ENCODE results near the gene DOCK4.

DNA sequence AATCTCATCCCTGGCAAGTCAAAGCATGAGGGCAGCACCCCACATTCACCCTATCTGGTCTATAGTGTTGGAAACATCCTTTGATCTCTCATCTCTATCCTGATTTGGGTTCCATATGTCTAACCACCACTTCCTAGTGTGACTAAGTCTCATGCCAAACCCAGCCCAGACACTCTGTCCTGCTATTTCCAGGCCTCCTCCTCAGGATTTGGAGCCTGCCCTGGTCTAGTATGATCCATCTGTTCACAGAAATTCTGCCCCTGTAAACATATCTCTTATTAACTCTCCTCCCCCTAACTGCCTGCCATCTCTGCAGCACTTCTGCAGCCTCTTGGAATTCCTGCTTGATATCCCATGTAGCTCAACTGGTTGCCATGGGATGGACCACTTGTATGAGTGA, 323.0 kb downstream of the DOCK4 start:
- TF ChIP-seq CTCF (IDR thresholded peaks at IDR 0.05) (no peak), POLR2A (IDR thresholded peaks at IDR 0.05) (no peak), POLR2AphosphoS5 (IDR thresholded peaks at IDR 0.05) (no peak)
